HCT116 (cell line): ENCODE results near the gene TARM1. TPM values are rescaled to one million over a fixed set of nuclear protein-coding genes. Genes with fewer than 3 reads are reported as not detected.

Experiments used
- ATAC-seq: fragments of 200-7000 bp; cut with Tn5 transposase; 2 replicates; pipeline ENCODE4 v1.9.1; 2020; ENCODE audit warnings: mild to moderate bottlenecking, moderate library complexity
- BruUV-seq: library from RNA; stranded (reverse); fragments of 400-500 nt; replicated peaks from 2 replicates; lab custom pipeline; 2021; lab: Mats Ljungman, UMichigan
- CTCF ChIA-PET: fragments of 300-600 bp; sonication (Branson Sonifier 250); formaldehyde crosslinking; loops from one replicate; lab custom pipeline; 2021; ENCODE audit warnings: antibody characterized with exemption; lab: Charles Lee
- POLR2A ChIA-PET: fragments of 300-600, 350-600 bp; sonication (Branson Sonifier 250); formaldehyde crosslinking; loops from one replicate; lab custom pipeline; 2021; ENCODE audit warnings: antibody characterized with exemption; lab: Charles Lee
- RAD21 ChIA-PET, 2 experiments: fragments of 300-600 bp; sonication (Branson Sonifier 250); formaldehyde crosslinking; loops; one replicate each; lab custom pipeline; 2023; ENCODE audit warnings: low total read pairs in 2 of 2; ENCODE audit not compliant: uncharacterized antibody in 2 of 2, unreplicated experiment in 2 of 2, low non-redundant PET in 1 of 2; lab: Charles Lee
- DNase-seq: peaks from one replicate; pipeline ENCODE4 v3.0.0-alpha.2; 2010; ENCODE audit warnings: low read depth, low spot score
- H2AFZ ChIP-seq: fragments of 200-600 bp; shearing (Covaris generic), sonication (generic); 2 replicates; pipeline ENCODE4 v1.6.1; 2017; ENCODE audit warnings: low read depth, mixed run types, mixed read lengths, antibody characterized with exemption, low read length; ENCODE audit not compliant: poor library complexity, severe bottlenecking
- H3K27ac ChIP-seq: 2 replicates; pipeline ENCODE4 v1.5.1; 2012; ENCODE audit warnings: low read depth, low read length
- H3K27me3 ChIP-seq: fragments of 200-600 bp; sonication (generic); 2 replicates; pipeline ENCODE4 v1.6.1; 2016; ENCODE audit warnings: mixed run types, low read length, mixed read lengths; ENCODE audit not compliant: insufficient read depth
- H3K36me3 ChIP-seq, 2 experiments: fragments of 200-500 bp in 1 of 2; fragments of 200-600 bp in 1 of 2; sonication (Bioruptor generic) in 1 of 2; sonication (generic) in 1 of 2; 2 replicates each; pipeline versions ENCODE4 v1.5.1 to v1.6.1; 2014 to 2016; ENCODE audit warnings: low read length in 2 of 2, inconsistent platforms in 1 of 2, mixed read lengths in 1 of 2, mixed run types in 1 of 2; ENCODE audit not compliant: insufficient read depth in 2 of 2, control insufficient read depth in 1 of 2
- H3K4me1 ChIP-seq, 2 experiments: fragments of 200-600 bp in 1 of 2; sonication (generic) in 1 of 2; 2 replicates each; pipeline versions ENCODE4 v1.5.1 to v1.6.1; 2012 to 2017; ENCODE audit warnings: low read length in 2 of 2, inconsistent platforms in 1 of 2, mild to moderate bottlenecking in 1 of 2, mixed read lengths in 1 of 2, mixed run types in 1 of 2, moderate library complexity in 1 of 2; ENCODE audit not compliant: insufficient read depth in 2 of 2, control insufficient read depth in 1 of 2
- H3K4me2 ChIP-seq: fragments of 200-600 bp; sonication (generic); 2 replicates; pipeline ENCODE4 v1.6.1; 2017; ENCODE audit warnings: mixed run types, low read length, mixed read lengths
- H3K4me3 ChIP-seq, 2 experiments: fragments of 200-600 bp in 1 of 2; sonication (generic) in 1 of 2; replicated peaks in 1 of 2; 2 replicates each; pipeline ENCODE4 v1.5.1; 2011 to 2016; ENCODE audit warnings: low read length in 2 of 2, control low read depth in 1 of 2, low read depth in 1 of 2, mild to moderate bottlenecking in 1 of 2, mixed read lengths in 1 of 2, mixed run types in 1 of 2
- H3K79me2 ChIP-seq: fragments of 200-600 bp; sonication (generic); 2 replicates; pipeline ENCODE4 v1.6.1; 2017; ENCODE audit warnings: mild to moderate bottlenecking, mixed run types, low read length, moderate library complexity, mixed read lengths; ENCODE audit not compliant: insufficient read depth
- H3K9ac ChIP-seq: fragments of 200-600 bp; sonication (generic); 2 replicates; pipeline ENCODE4 v1.6.1; 2016; ENCODE audit warnings: low read length, mixed read lengths
- H3K9me2 ChIP-seq: fragments of 200-600 bp; sonication (generic), shearing (Covaris generic); 2 replicates; pipeline ENCODE4 v1.6.1; 2017; ENCODE audit warnings: mixed run types, mild to moderate bottlenecking, moderate library complexity; ENCODE audit not compliant: insufficient read depth
- H3K9me3 ChIP-seq, 2 experiments: fragments of 200-500 bp in 1 of 2; fragments of 200-600 bp in 1 of 2; sonication (Bioruptor generic) in 1 of 2; sonication (generic) in 1 of 2; 2 replicates each; pipeline ENCODE4 v1.6.1; 2014 to 2017; ENCODE audit warnings: low read length in 2 of 2, mixed read lengths in 2 of 2, inconsistent platforms in 1 of 2, low read depth in 1 of 2, mild to moderate bottlenecking in 1 of 2, mixed run types in 1 of 2, moderate library complexity in 1 of 2; ENCODE audit not compliant: control insufficient read depth in 1 of 2, insufficient read depth in 1 of 2
- H4K20me1 ChIP-seq: fragments of 200-600 bp; sonication (generic), shearing (Covaris generic); 2 replicates; pipeline ENCODE4 v1.6.1; 2017; ENCODE audit warnings: mixed run types, mild to moderate bottlenecking, moderate library complexity; ENCODE audit not compliant: insufficient read depth
- ATF3 ChIP-seq: IDR thresholded peaks from 2 replicates; pipeline ENCODE4 v1.6.1; 2012
- CTCF ChIP-seq, 3 experiments: fragments of 200-600 bp in 1 of 3; sonication (generic) in 1 of 3; IDR thresholded peaks in 2 of 3; conservative IDR thresholded peaks in 1 of 3; 2 replicates each; pipeline ENCODE4 v1.5.1; 2012 to 2017; ENCODE audit warnings: low read depth in 2 of 3, low read length in 2 of 3, antibody characterized with exemption in 1 of 3, borderline replicate concordance in 1 of 3, control low read depth in 1 of 3, mild to moderate bottlenecking in 1 of 3, mixed read lengths in 1 of 3, mixed run types in 1 of 3, moderate library complexity in 1 of 3; ENCODE audit not compliant: insufficient read depth in 1 of 3
- ELF1 ChIP-seq: IDR thresholded peaks from 2 replicates; pipeline ENCODE4 v1.6.1; 2012; ENCODE audit warnings: low read depth, borderline replicate concordance
- EZH2phosphoT487 ChIP-seq: fragments of 200-600 bp; IDR thresholded peaks from 2 replicates; pipeline ENCODE4 v1.6.1; 2018; ENCODE audit warnings: antibody characterized with exemption, borderline replicate concordance
- JUND ChIP-seq: IDR thresholded peaks from 2 replicates; pipeline ENCODE4 v1.6.1; 2012
- MAX ChIP-seq: IDR thresholded peaks from 2 replicates; pipeline ENCODE4 v1.6.1; 2012
- POLR2A ChIP-seq: IDR thresholded peaks from 2 replicates; pipeline ENCODE4 v1.7.0; 2011; ENCODE audit warnings: borderline replicate concordance; ENCODE audit not compliant: insufficient read depth, insufficient read length; ENCODE audit errors: extremely low read depth
- RAD21 ChIP-seq: IDR thresholded peaks from 2 replicates; pipeline ENCODE4 v1.6.1; 2012; ENCODE audit warnings: low read depth, mild to moderate bottlenecking
- REST ChIP-seq: IDR thresholded peaks from 2 replicates; pipeline ENCODE4 v1.6.1; 2012; ENCODE audit warnings: low read depth
- YY1 ChIP-seq: IDR thresholded peaks from 2 replicates; pipeline ENCODE4 v1.6.1; 2011; ENCODE audit warnings: low read length, low read depth, moderate library complexity, mild to moderate bottlenecking; ENCODE audit not compliant: insufficient replicate concordance; ENCODE audit errors: extremely low read depth
- intact Hi-C: fragments of 100-400 bp; cut with micrococcal nuclease; formaldehyde crosslinking; loops from 2 replicates; pipeline ENCODE4 v1.10.0; 2022
- total RNA-seq: library from RNA; stranded (reverse); gene quantifications from one replicate; pipeline ENCODE4 v1.2.1, GENCODE V29; 2021; ENCODE audit not compliant: unreplicated experiment
- TF ChIP-seq, protein P1 (sequence below): IDR thresholded peaks from 2 replicates; pipeline ENCODE4 v1.6.1; 2011; ENCODE audit warnings: mild to moderate bottlenecking, low read length, moderate library complexity; ENCODE audit not compliant: insufficient replicate concordance; ENCODE audit errors: extremely low read depth

The TARM1 gene
- total RNA-seq, 1 experiment from 2014 or later, result not detected

GRCh38 chr19:54077334-54077733 is 3.8 kb downstream of the TARM1 start:
- Histone ChIP-seq H3K9me2 (no peaks in the 10 kb centered on the region), H3K4me1 (no peaks in the 10 kb centered on the region), H3K9me3 (peaks cover 0 to 7% of the 10 kb centered on the region in 2 experiments; a peak in 1 of 4 replicates), H3K4me2 (no peak overlapping the region), H2AFZ (no peak overlapping the region), H3K27ac (no peak overlapping the region), H3K9ac (no peak overlapping the region), H3K36me3 (no peaks in the 10 kb centered on the region), H4K20me1 (no peaks in the 10 kb centered on the region), H3K4me3 (no peak overlapping the region), H3K27me3 (no peaks in the 10 kb centered on the region), H3K79me2 (no peaks in the 10 kb centered on the region)
- POLR2A ChIA-PET, result no interaction called here
- no TSS peak for BruUV-seq
- CTCF ChIA-PET, result no interaction called here
- DNase-seq, result no peak
- no peak for ATAC-seq
- RAD21 ChIA-PET, result no interaction called here
- TF ChIP-seq POLR2A (no peak), ATF3 (no peak), ELF1 (no peak), JUND (no peak), CTCF (IDR thresholded peaks at IDR 0.05 in 2 of 3, conservative IDR thresholded peaks at IDR 0.05 in 1 of 3; ENCODE audit: borderline replicate concordance in 1 of 3, insufficient read depth in 1 of 3, low read depth in 2 of 3, low read length in 2 of 3) (no peak)
- intact Hi-C loops, result no loop called here

GRCh38 chr19:54074851-54075250 is 6.3 kb downstream of the TARM1 start:
- no peaks in the 10 kb centered on the region; a peak in 1 of 4 replicates for H3K9me3 ChIP-seq
- ChIA-PET RAD21 (no interaction called here), CTCF (no interaction called here), POLR2A (no interaction called here)
- no peaks in the 10 kb centered on the region for H3K9me2 ChIP-seq
- DNase-seq, result no peak
- H2AFZ ChIP-seq, result no peak overlapping the region
- H3K79me2 ChIP-seq, result no peaks in the 10 kb centered on the region
- no peak overlapping the region for H3K4me3 ChIP-seq
- no peak for ATAC-seq
- intact Hi-C loops, result no loop called here
- no TSS peak for BruUV-seq
- H3K27ac ChIP-seq, result no peak overlapping the region
- H3K4me1 ChIP-seq, result no peaks in the 10 kb centered on the region
- no peaks in the 10 kb centered on the region for H3K27me3 ChIP-seq
- no peaks in the 10 kb centered on the region for H3K36me3 ChIP-seq
- H3K4me2 ChIP-seq, result no peak overlapping the region
- H4K20me1 ChIP-seq, result no peaks in the 10 kb centered on the region
- no peak overlapping the region for H3K9ac ChIP-seq
- TF ChIP-seq RAD21 (no peak), ELF1 (no peak), EZH2phosphoT487 (no peak), MAX (no peak), JUND (no peak), POLR2A (no peak), YY1 (no peak), REST (no peak)
- TF ChIP-seq, protein P1, sequence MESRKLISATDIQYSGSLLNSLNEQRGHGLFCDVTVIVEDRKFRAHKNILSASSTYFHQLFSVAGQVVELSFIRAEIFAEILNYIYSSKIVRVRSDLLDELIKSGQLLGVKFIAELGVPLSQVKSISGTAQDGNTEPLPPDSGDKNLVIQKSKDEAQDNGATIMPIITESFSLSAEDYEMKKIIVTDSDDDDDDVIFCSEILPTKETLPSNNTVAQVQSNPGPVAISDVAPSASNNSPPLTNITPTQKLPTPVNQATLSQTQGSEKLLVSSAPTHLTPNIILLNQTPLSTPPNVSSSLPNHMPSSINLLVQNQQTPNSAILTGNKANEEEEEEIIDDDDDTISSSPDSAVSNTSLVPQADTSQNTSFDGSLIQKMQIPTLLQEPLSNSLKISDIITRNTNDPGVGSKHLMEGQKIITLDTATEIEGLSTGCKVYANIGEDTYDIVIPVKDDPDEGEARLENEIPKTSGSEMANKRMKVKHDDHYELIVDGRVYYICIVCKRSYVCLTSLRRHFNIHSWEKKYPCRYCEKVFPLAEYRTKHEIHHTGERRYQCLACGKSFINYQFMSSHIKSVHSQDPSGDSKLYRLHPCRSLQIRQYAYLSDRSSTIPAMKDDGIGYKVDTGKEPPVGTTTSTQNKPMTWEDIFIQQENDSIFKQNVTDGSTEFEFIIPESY, result no peak
